Measurements from ENCODE around the gene ZMYND8.

ZMYND8 gene

DNA sequence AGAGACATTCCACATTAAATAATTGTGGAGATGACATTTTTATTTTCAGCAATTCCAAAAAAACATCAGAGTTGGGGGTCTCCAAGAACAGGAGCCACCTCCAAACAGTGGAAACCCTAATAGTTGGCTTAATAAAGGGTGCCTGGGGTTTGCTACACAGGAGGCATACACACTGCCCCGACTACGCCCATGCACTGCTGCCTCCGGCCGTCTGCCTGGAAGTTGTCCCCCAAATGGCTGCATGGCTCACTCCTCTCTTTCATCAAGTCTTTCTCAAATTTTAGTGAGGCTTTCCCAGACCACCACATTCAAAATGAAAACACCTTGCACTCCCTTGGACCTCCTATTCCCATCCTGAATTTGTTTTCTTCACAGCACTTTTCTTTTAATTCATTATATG, 58.8 kb downstream of the ZMYND8 start:
- no peak for DNase-seq (ENCODE audit: extremely low read depth, low read depth)
- TF ChIP-seq, protein P1, sequence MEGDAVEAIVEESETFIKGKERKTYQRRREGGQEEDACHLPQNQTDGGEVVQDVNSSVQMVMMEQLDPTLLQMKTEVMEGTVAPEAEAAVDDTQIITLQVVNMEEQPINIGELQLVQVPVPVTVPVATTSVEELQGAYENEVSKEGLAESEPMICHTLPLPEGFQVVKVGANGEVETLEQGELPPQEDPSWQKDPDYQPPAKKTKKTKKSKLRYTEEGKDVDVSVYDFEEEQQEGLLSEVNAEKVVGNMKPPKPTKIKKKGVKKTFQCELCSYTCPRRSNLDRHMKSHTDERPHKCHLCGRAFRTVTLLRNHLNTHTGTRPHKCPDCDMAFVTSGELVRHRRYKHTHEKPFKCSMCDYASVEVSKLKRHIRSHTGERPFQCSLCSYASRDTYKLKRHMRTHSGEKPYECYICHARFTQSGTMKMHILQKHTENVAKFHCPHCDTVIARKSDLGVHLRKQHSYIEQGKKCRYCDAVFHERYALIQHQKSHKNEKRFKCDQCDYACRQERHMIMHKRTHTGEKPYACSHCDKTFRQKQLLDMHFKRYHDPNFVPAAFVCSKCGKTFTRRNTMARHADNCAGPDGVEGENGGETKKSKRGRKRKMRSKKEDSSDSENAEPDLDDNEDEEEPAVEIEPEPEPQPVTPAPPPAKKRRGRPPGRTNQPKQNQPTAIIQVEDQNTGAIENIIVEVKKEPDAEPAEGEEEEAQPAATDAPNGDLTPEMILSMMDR (IDR thresholded peaks at IDR 0.05; ENCODE audit: low read depth, low read length), result no peak

GRCh38 chr20:47296950-47297349, 59.5 kb downstream of the ZMYND8 start:
- TF ChIP-seq, protein P1 (IDR thresholded peaks at IDR 0.05; ENCODE audit: low read depth, low read length), result peak; percentile 2; the same call in 1 of the 2 replicates
- DNase-seq (ENCODE audit: extremely low read depth, low read depth), result no peak

DNA sequence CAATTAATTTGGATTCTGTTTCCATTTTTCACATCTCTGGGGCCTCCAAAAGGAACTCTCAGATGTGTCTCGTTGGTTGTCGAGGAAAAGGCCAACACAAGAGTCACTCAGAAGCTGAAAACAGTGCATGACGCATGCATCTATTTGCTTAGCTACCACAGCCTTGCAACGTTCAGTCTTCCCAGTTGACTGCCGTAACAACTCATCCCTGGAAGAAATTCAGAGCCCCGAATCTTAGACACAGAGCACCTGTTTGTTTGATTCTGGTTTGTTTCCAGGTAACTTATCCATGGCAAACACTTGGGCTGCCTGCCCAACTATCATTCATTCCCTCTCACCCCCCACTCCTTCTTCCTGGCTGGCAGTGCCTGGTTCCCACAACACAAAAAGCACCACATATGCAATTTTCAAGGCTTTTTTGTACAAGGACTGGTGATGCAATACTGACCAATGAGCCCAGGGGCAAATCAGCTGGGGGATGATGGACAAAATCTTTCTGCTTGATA, 60.5 kb downstream of the ZMYND8 start:
- no peak for DNase-seq (ENCODE audit: extremely low read depth, low read depth)

DNA sequence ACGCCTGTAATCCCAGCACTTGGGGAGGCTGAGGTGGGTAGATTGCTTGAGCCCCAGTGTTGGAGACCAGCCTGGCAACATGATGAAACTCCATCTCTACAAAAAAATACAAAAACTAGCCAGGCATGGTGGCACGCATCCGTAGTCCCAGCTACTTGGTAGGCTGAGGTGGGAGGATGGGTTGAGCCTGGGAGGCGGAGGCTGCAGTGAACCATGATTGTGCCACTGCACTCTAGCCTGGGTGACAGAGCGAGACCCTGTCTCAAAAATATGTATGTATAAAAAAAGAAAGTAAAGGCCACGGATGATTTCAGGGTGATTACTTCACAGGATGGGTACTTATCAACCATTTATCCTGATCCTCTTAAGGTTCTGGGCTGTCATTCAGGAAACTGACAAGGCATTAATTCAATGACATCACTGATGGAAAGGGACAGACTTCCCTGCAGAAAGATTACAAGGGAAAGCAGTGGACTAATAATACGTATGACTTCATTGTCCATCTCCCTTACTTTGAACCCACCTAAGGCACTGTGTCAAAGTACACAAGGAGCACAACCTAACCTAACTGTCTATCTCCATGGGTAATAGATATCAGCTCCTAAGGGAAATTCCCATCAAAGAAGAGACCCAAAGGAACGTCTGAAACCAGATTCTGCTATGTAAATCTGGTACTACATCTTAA, 61.2 kb downstream of the ZMYND8 start:
- TF ChIP-seq, protein P1 (IDR thresholded peaks at IDR 0.05; ENCODE audit: low read depth, low read length), result no peak
- no peak for DNase-seq (ENCODE audit: extremely low read depth, low read depth)

More for the DNA sequence above, 60.5 kb downstream of the ZMYND8 start:
- TF ChIP-seq, protein P1 (IDR thresholded peaks at IDR 0.05; ENCODE audit: low read depth, low read length), result no peak

- TF ChIP-seq, protein P1 (IDR thresholded peaks at IDR 0.05; ENCODE audit: low read depth, low read length), result no peak
- no peak for DNase-seq (ENCODE audit: extremely low read depth, low read depth)
These were observed 62.9 kb downstream of the ZMYND8 start for GRCh38 chr20:47293631-47294030.

DNA sequence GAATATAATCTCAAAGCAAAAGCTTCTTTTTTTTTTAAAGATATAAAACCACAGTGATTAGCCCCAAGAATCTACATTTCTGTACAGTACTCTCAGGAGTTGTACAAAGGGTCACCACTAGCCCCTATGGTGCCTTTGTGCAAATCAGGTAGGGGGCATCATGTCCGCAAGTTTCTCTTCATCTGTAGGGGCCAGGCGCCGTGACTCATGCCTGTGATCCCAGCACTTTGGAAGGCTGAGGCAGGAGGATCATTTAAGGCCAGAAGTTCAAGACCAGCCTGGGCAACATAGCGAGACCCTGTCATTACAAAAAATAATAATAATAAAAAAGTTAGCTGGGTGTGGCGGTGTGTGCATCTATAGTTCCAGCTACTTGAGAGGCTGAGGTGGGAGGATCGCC, 63.9 kb downstream of the ZMYND8 start:
- no peak for DNase-seq (ENCODE audit: extremely low read depth, low read depth)
- TF ChIP-seq, protein P1 (IDR thresholded peaks at IDR 0.05; ENCODE audit: low read depth, low read length), result no peak

- DNase-seq (ENCODE audit: extremely low read depth, low read depth), result no peak
- TF ChIP-seq, protein P1 (IDR thresholded peaks at IDR 0.05; ENCODE audit: low read depth, low read length), result no peak
These were observed 65.7 kb downstream of the ZMYND8 start for GRCh38 chr20:47290666-47291430.
